Osteoblast (primary cell): ENCODE measurements around the gene ITPRIP. TPM values are rescaled to one million over a fixed set of nuclear protein-coding genes. Genes with fewer than 3 reads are reported as not detected.
A peak's percentile ranks its signal among the peaks of the same experiment; 100 is the strongest.

Experiments
- DNase-seq: peaks from one replicate; pipeline ENCODE4 v3.0.0; 2011; ENCODE audit warnings: low spot score, mixed read lengths; ENCODE audit not compliant: insufficient read length; ENCODE audit errors: missing footprints
- H2AFZ ChIP-seq: 2 replicates; pipeline ENCODE4 v1.6.0; 2011; ENCODE audit warnings: mild to moderate bottlenecking, low read length
- H3K27ac ChIP-seq: 2 replicates; pipeline ENCODE4 v1.5.1; 2011; ENCODE audit warnings: mild to moderate bottlenecking, low read depth, low read length, moderate library complexity
- H3K27me3 ChIP-seq: 2 replicates; pipeline ENCODE4 v1.6.0; 2012; ENCODE audit warnings: mild to moderate bottlenecking, control low read depth, inconsistent platforms, low read length, moderate library complexity; ENCODE audit not compliant: insufficient read depth
- H3K36me3 ChIP-seq: 2 replicates; pipeline ENCODE4 v1.5.1; 2011; ENCODE audit warnings: mild to moderate bottlenecking, low read length, control low read depth, moderate library complexity; ENCODE audit not compliant: insufficient read depth
- H3K4me1 ChIP-seq: 2 replicates; pipeline ENCODE4 v1.5.1; 2011; ENCODE audit warnings: mild to moderate bottlenecking, low read length, control low read depth, moderate library complexity; ENCODE audit not compliant: insufficient read depth
- H3K4me2 ChIP-seq: 2 replicates; pipeline ENCODE4 v1.6.0; 2011; ENCODE audit warnings: mild to moderate bottlenecking, low read length; ENCODE audit not compliant: insufficient read depth
- H3K4me3 ChIP-seq: fragments of 200-600 bp; sonication (generic); 3 replicates; pipeline ENCODE4 v1.5.1; 2012; ENCODE audit warnings: mild to moderate bottlenecking, low read length, inconsistent platforms; ENCODE audit not compliant: insufficient read depth
- H3K79me2 ChIP-seq: 2 replicates; pipeline ENCODE4 v1.6.0; 2012; ENCODE audit warnings: mild to moderate bottlenecking, low read length, control low read depth, inconsistent platforms; ENCODE audit not compliant: insufficient read depth
- H3K9me3 ChIP-seq: 2 replicates; pipeline ENCODE4 v1.5.1; 2011; ENCODE audit warnings: low read depth, low read length, control low read depth
- H4K20me1 ChIP-seq: 2 replicates; pipeline ENCODE4 v1.6.0; 2012; ENCODE audit warnings: mild to moderate bottlenecking, low read length, control low read depth; ENCODE audit not compliant: insufficient read depth
- total RNA-seq: library from RNA; depleted of rRNA; stranded (reverse); fragments of >200 nt; gene quantifications from 2 replicates; pipeline ENCODE4 v1.2.3, GENCODE V29; 2012
- TF ChIP-seq, protein P1 (sequence below): IDR thresholded peaks from 2 replicates; pipeline ENCODE4 v1.5.1; 2011; ENCODE audit warnings: mild to moderate bottlenecking, low read depth, low read length, moderate library complexity; ENCODE audit errors: extremely low read depth

ITPRIP gene
- total RNA-seq, 1 donor, result 14.8 TPM

DNA sequence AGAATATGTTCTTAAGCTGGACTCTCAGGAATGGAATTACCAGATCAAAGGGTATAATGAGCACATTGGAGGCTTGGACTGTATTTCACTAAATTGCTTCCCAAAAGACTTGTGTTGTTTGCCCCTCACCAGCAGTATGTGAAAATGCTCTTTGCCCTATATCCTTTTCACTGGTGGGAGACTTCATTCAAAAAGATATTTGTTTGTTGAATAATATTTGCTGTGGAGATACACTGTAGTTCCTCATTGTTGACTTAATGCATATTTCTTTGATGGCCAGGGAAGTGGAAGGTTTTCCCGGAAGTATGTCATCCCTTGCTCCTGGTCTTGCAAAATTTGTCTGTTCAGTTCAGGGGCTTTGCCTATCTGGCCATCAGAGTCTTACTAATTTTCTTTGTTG is 49.9 kb downstream of the ITPRIP start:
- Histone ChIP-seq H4K20me1 (no peaks in the 10 kb centered on the region), H3K9me3 (no peaks in the 10 kb centered on the region), H3K4me2 (no peak overlapping the region), H3K27me3 (no peaks in the 10 kb centered on the region), H3K4me3 (no peak overlapping the region), H3K4me1 (peaks cover 24% of the 10 kb centered on the region), H3K79me2 (no peaks in the 10 kb centered on the region), H3K36me3 (no peaks in the 10 kb centered on the region), H3K27ac (no peak overlapping the region), H2AFZ (peak overlapping the region; percentile 47)
- TF ChIP-seq, protein P1, sequence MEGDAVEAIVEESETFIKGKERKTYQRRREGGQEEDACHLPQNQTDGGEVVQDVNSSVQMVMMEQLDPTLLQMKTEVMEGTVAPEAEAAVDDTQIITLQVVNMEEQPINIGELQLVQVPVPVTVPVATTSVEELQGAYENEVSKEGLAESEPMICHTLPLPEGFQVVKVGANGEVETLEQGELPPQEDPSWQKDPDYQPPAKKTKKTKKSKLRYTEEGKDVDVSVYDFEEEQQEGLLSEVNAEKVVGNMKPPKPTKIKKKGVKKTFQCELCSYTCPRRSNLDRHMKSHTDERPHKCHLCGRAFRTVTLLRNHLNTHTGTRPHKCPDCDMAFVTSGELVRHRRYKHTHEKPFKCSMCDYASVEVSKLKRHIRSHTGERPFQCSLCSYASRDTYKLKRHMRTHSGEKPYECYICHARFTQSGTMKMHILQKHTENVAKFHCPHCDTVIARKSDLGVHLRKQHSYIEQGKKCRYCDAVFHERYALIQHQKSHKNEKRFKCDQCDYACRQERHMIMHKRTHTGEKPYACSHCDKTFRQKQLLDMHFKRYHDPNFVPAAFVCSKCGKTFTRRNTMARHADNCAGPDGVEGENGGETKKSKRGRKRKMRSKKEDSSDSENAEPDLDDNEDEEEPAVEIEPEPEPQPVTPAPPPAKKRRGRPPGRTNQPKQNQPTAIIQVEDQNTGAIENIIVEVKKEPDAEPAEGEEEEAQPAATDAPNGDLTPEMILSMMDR, result no peak
- DNase-seq, result no peak

GRCh38 chr10:104286939-104287338 is 51.3 kb downstream of the ITPRIP start:
- no peaks in the 10 kb centered on the region for H4K20me1 ChIP-seq

DNA sequence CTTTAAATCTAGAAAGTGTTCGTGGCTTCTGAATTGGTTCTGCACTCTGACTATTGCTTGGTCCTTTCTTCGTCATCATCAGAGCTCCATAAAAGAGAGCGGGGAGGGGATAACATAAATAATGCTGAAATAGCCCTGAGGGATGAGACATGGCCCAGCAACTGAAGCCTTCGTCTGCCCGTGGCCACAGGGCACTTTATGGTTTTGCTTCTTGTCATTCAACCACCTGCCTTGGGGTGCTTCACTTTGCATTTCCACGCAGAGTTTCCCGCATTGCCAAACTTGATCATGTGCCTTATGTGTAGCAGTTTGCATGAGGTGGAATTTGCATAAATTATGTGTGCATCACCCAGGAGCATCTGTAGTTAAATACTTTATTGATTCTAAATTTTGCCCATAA is 53.4 kb downstream of the ITPRIP start:
- H3K27ac ChIP-seq, result no peak overlapping the region
- no peaks in the 10 kb centered on the region for H3K9me3 ChIP-seq
- H4K20me1 ChIP-seq, result no peaks in the 10 kb centered on the region
- H3K4me2 ChIP-seq, result no peak overlapping the region
- no peaks in the 10 kb centered on the region for H3K79me2 ChIP-seq
- no peak overlapping the region for H3K4me3 ChIP-seq
- no peak overlapping the region for H2AFZ ChIP-seq
- H3K36me3 ChIP-seq, result no peaks in the 10 kb centered on the region
- H3K27me3 ChIP-seq, result no peaks in the 10 kb centered on the region
- H3K4me1 ChIP-seq, result peaks cover 5% of the 10 kb centered on the region
- DNase-seq, result no peak
- TF ChIP-seq, protein P1, result no peak

More at GRCh38 chr10:104286939-104287338, 51.3 kb downstream of the ITPRIP start:
- no peak overlapping the region for H3K4me3 ChIP-seq
- no peaks in the 10 kb centered on the region for H3K79me2 ChIP-seq
- no peak overlapping the region for H3K4me2 ChIP-seq
- H3K36me3 ChIP-seq, result no peaks in the 10 kb centered on the region
- no peaks in the 10 kb centered on the region for H3K27me3 ChIP-seq
- TF ChIP-seq, protein P1, result no peak
- no peaks in the 10 kb centered on the region for H3K9me3 ChIP-seq
- peaks cover 13% of the 10 kb centered on the region for H3K4me1 ChIP-seq
- no peak for DNase-seq
- H2AFZ ChIP-seq, result no peak overlapping the region
- no peak overlapping the region for H3K27ac ChIP-seq

DNA sequence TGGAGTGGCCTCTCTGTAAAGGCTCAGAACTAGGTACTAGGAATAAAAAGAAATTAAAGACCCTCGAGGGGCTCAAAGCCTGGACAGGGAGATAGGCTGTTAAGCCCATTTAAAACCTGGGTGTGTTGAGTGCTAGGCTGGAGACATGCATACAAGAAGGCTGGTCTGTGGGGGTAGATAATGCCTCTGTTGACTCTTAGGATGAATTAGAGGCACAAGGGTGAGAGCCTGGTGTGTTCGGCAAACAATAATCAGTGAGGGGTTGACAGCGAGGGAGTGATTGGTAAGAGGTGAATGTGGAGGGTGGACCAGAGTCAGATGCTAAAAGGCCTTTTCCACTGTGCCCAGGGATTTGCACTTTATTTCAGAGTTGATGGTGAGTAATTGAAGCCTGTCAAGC is 56.6 kb downstream of the ITPRIP start:
- Histone ChIP-seq H2AFZ (no peak overlapping the region), H3K9me3 (no peaks in the 10 kb centered on the region), H3K36me3 (no peaks in the 10 kb centered on the region), H3K27me3 (no peaks in the 10 kb centered on the region), H3K79me2 (no peaks in the 10 kb centered on the region), H4K20me1 (no peaks in the 10 kb centered on the region), H3K4me2 (no peak overlapping the region), H3K27ac (no peak overlapping the region), H3K4me1 (no peaks in the 10 kb centered on the region), H3K4me3 (no peak overlapping the region)
- no peak for DNase-seq
- TF ChIP-seq, protein P1, result no peak
